GM19035 (cell line): Measurements from ENCODE around the gene HIPK3.
"Not testable (repeated sequence)": the region's sequence is repeated elsewhere in the genome, so short reads cannot be mapped to it uniquely, and the experiment has no call there.

ENCODE experiments used
- ATAC-seq: cut with Tn5 transposase; IDR thresholded peaks from one replicate; pipeline ENCODE4 v1.9.1; 2021; ENCODE audit not compliant: unreplicated experiment

HIPK3 gene

DNA sequence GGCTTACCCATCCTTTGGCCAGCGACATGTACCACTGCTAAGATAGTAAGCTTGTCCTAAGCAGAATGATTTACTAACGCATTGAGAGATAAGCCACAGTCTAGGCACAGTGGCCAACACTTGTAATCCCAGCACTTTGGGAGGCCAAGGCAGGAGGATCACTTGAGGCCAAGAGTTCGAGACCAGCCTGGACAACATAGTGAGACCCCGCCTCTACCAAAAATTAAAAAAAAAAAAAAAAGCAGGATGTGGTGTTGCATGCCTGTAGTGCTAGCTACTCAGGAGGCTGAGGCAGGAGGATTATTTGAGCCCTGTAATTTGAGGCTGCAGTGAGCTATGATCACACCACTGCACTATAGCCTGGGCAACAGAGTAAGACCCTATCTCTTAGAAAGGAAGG is 93.1 kb downstream of the HIPK3 start:
- ATAC-seq, result no peak

DNA sequence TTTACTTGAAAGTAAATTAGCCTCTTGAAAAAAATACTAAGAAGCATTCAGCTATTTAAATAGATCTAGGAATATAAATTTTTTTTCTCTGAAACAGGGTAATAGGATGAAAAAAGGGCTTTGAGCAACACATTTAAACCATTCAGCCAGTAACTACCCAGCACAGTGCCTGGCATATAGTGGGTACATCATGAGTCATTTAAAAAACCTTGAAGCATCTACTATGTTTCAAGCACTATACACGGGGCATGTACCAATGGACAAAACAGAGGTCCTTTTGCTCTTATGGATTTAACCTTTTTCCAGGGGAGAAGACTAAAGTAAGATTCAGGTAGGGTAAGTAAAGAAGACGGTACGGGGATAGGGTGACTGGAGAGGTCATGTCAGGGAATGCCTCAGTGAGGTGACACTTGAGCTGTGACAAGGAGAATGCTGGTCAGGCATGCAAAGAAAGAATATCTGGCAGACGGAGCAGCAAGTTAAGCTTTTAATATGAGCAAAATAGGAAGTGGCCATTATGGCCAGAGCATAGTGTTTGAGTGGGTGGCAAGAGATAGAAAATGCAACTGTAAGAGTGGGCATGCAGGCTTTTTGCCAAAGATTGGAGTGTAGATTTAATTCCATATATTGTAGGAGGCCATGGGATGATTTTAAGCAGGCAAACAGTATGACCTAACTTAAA is 101.1 kb downstream of the HIPK3 start:
- ATAC-seq, result no peak

DNA sequence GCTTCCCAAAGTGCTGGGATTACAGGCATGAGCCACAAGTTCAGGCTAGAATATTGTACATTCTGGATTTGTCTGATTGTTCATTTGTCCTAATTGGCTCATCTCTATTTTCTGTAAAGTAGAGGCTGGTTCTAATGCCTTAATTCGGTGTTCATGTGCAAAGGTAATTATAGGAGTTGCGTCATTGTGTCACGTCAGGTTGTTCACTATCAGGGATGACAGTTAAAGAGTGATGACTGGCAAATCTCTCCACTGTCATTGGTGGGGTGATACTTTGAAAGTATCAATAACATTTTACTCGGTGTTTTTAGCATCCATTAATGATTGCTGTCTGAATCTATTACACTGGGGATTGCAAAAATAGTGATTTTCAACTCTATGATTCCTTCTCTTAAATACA is 103.5 kb downstream of the HIPK3 start:
- ATAC-seq, result no peak

DNA sequence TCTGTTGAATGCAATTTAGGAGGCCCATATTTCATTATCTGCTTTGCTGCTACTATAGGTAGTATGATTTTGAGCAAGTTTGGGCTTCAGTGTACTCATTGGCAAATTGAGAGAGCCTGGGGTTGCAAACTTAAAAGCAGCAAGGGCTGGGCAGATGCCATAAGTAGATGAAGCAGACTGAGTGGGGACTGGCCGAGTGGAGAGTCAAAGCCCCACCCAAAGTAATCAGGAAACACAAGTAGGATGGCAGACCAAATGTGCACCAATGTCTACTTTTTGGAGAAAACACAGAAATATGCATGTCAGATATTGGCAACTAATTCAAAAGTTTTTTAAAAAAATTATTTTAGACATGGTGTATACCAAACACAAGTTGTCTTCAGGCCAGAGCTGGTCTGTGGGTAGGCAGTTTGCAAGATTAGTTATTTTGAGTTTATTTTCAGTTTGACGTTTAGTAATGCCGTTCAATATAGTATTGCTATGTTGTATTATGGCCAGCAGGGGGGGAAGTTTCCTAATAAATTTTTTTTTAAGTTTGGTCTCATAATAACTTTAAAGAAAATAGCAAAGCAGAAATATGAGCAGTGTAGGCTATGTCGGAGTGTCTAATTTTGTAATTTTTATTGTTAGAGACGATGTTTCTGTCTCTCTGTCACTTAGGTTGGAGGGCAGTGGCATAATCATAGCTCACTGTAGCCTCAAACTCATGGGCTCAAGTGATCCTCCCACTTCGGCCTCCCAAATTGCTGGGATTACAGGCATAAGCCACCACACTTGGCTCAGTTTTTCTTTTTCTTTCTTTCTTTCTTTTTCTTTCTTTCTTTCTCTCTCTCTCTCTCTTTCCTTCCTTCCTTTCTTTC is 105.1 kb downstream of the HIPK3 start:
- ATAC-seq, result peak; percentile 52

DNA sequence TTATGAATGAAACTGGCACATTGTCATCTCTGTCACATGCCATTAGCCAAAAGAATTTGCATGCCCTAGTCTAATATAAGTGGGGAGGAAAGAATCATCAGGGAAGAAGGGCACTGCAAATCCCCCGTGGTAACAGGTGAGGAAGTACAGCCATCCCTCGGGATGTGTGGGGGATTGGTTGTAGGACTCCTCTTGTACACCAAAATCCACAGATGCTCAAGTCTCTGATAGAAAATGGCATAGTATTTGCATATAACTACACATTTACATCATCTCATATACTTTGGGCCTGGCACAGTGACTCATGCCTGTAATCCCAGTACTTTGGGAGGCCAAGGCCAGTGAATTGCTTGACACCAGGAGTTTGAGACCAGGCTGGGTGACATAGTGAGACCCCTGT is 109.7 kb downstream of the HIPK3 start:
- ATAC-seq, result no peak

DNA sequence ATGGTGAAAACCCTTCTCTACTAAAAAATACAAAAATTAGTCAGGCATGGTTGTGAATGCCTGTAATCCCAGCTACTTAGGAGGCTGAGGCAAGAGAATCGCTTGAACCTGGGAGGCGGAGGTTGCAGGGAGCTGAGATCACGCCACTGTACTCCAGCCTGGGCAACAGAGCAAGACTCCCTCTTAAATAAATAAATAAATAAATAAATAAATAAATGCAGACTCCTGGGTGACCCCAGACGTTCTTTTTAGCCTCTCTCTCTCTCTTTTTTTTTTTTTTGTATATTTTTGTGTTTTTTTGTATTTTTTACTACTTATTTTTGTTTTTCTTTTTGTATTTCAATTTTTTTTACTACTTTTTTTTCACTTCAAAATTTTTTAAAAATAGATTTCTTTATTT is 111.3 kb downstream of the HIPK3 start:
- not testable (repeated sequence) for ATAC-seq

DNA sequence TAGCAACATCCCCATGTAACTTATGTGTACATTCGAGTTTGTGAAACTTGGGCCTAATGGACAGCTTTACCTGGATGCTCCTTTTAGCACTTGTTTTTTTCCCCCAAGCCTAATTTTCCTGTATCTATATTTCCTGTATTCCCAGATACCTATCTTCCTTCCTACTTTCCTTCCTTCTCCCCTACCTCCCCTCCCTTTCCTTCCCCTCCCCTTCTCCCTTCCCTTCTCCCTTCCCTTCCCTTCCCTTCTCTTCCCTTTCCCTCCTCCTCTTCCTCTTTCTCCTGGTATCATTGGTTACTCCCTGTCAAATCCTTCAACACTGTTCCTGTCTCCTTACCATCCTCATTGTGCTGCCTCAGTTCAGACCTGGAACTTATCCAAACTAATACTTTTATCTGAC is 111.8 kb downstream of the HIPK3 start:
- no peak for ATAC-seq

DNA sequence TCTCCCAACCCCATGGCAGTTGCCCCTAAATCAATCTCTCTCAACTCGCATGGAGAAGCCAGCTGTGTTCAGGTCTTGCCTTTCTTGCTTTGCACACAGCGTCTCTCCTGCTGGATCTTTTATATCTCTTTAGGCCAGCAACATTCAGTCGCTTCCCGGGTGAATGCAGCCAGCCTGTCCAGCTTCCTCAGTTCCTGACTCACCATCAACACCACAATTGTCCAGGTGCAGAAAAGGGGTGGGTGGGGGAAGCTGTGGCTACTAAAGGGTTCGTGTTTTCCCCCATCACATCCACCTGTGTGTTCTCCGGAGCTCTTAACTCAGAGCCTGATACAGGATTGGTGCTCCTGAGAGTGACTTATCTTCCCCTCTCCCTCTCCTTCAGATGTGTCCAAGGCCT is 116.5 kb downstream of the HIPK3 start:
- ATAC-seq, result no peak

DNA sequence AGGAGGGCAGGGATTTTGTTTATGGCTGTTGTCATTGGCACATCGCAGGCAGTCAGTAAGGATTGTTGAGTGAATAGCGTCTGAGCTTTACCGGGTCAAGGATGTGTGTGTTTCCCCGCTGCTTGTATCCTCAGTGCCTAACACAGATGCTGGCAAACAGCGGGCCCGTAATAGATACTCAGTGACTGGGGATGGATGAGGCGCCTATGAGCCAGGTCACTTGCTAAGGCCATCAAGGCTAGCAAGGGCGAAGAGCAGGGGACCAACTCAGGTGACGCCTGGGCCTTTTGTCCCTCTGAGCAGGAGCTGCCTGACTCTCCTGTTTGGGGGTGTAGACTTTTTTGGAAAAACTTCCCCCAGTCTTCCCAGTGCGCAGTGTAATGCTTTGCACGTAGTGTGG is 118.1 kb downstream of the HIPK3 start:
- no peak for ATAC-seq

DNA sequence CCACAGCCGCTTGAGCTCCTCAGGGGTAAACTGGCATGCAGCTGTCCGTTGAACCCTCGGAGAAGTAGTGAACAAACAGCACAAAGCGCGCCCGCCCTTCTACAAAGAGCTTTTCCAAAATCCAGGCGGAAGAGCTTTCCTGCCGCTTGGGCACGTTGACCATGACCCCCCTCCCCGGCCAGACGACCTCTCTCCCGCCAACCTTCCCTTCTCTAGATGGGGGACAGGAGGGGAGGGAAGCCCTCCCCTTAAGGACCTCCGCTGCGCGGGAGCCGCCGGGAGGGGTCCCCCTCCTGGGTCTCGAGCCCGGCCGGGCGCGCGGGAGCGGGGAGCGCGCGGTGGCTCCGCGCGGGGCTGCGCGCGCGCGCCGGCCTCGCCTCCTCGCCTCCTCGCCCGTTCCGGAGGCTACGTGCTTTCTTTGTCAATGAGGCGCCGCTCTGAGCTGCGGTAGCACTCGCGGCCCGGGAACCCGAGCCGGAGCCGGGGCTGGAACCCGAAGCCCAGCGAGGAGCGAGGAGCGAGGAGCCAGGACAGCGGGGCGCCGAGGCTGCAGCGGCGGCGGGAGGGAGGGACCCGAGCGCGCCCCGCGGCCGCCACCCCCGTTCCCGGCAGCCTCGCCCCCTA is 118.6 kb downstream of the HIPK3 start, which contains the start of gene KIAA1549L:
Gene KIAA1549L, plus strand, starts transcription at position 421 of the 624 bp plus-strand sequence.
- ATAC-seq, result no peak

DNA sequence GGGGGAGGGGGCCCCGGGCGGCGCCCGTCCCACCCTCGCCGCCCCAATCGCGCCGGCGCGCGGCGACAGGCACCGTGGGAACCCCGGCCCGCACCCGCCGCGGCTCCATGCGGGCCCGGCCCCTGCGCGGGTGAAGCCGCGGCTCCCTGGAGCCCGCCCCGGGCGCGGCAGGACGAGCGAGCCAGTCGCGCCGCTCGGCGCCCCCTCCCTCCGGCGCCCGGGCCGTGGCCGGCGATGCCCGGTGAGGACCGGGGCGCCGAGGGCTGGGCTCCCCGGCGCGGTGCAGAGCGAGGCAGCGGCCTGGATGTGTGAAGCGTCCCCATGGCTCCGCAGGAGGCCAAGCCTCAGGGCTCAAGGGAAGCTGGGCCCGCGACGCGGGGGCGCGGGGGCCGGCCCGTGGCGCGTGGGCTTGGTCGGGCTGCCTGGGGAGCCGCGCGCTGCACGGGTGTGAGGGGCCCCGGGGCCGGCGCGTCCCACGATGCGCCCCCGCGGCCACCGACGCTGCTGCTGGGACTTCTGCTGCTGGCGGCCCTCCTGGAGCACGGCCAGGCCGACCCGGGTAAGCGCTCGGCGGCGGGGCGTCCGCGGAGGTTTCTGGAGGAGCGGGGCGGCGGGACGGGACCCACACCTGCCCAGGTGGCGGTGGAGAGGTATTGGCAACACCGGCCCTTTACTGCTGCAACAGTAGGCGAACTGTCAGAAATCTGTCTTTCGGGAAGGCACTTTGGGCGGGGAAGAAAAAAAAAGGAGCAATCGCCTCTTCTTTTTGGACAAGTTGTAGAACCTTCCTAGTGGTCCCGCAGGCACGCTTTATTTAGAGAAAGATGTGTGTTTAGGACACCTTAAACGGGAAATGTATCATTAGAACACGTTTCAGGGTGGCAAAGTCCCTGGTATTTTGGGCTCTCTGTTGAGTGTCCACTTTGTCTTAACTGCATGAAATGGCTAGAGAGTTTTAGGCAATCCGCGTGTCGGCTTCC is 119.4 kb downstream of the HIPK3 start:
- ATAC-seq, result no peak

DNA sequence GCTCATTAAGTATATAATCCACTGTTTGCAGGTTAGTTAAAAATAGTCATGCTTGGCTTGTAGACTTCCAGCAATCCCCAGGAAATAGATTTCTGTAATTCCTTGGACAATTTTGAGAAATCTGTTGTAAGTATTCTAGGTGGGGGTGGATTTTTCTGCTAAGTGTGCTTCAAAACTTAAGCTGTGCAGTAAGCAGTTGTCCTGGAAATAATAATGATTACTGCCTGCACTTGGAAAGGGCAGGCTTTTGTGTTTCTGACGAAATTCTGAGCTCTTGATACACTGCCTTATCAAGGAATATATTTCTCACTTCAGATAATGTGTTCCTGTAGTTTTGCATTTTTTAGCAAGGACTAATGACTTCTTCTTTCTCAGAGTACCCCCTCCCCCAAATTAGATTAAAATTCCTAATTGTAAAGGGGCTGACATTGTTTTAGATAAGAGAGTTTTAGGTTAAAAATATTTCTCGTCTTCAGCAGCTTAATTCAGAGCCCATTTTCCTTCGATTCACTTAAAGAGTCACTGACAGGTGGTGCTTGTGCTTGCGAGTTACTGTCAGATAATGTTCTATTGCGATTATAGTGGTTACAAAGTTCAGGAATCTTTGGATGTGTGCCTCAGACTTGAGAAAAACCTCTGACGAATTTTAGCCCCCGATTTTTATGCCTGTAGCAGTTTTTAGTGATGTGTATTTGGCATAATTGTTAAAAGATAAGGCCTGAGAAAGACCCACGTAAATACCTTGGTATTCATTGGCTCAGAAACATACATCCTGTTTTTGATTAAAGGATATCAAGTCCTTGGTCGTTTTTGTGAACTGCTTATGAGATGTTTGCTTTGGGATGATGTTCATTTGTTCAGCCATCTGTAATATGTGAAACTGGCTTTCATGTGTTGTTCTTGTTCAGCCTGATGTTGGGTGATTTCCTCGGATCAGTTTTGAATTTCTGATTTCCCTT is 120.5 kb downstream of the HIPK3 start:
- no peak for ATAC-seq

DNA sequence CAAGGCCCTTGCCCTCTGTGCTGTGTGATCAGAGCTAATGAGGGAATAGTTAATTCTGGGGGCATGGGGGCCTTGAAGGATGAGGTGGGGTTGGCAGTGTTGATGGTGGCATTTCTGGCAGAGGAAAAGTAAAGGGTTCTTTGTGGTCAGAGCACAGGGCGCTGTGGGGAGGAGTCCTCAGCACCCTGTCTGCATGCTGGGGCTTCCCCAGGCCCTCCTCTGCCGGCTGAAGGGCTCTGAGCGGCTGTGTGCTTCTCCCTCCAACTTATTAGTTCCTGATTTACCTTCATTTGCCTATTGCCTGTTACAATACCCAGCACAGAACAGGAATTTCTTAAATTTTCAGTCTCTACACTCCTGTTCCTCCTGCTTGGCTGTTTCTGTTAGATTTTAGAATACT is 122.8 kb downstream of the HIPK3 start:
- no peak for ATAC-seq

DNA sequence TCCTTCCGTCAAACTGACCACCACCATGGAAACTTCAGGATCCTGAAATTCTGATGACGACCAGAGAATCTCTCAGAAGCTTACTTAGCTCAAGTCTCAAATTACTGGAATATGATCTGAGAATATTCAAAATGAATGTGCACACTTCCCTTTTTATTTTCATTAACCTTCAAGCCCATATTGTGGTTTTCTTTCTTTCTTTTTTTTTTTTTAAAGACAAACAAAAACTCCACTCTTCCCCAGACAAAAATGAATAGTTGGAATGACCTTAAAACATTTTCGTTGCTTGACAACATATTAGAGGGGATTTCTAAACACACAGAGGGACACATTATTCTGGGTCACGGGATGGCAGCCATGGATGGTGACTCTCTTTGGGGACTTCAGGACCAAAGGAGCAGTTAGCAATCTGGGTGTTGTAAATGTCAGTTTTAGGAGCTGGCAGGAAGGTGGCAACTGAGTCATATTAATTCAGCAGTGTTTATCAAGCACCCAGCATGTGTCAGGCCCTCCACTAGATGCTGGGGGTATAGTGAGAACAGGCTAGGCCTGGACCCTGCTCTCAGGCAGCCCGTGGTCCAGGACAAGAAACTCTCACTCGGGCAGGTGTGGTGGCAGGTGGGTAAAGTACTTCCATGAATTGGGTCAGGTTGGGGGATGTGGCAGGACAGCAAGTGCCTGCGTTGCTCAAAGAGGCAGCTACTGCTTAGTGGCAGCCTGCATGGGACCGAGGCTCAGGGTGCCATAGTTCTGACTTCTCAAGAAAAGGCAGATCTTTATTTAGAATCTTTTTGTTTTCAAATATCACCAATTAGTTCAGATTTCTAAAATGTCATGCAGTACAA is 126.1 kb downstream of the HIPK3 start:
- ATAC-seq, result no peak

DNA sequence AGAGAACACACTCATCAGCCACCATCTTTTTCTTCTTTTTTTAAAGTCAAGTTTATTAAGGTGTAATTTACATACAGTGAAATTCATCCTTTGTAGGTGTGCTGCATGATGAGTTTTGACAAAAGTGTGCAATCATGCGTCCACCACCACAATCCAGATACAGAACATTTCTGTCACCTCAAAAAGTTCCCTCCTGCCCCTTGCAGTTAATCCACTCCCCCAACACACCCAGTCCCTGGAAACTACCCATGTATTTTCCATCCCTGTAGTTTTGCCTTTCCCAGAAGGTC is 126.7 kb downstream of the HIPK3 start:
- ATAC-seq, result no peak

DNA sequence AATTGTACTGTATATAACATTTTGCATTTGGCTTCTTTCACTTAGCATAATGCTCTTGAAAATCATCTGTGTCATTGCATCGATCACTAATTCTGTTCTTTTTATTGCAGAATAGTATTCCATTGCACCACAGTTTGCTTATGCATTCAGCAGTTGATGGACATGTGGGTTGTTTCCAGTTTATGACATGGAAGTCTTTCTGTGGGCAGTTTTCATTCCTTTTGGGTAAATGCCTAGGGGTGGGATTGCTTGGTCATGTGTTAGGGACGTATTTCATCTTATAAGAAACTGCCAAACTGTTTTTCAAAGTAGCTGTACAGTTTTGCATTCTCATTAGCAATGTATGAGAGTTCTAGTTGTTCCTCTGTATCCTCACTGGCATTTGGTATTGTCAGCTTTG is 127.0 kb downstream of the HIPK3 start:
- ATAC-seq, result no peak

DNA sequence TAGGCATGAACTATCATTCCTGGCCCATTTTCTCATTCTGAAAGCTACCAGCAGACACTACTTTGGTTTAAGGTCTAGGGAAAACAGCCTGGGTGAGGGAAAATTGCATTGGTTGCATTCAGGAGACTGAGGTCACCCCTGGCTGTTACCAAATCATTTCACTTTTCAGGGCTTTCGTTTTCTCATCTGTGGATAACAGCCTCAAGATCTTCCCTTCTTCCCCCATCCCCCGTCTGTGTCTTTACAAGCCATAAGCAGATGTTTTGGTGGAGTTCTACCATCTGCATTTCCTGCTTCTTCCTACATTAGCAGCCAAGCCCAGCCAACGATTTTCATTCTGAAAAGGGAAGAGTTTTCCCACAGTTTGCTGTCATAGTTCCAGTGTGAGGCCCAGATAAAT is 130.4 kb downstream of the HIPK3 start:
- no peak for ATAC-seq

DNA sequence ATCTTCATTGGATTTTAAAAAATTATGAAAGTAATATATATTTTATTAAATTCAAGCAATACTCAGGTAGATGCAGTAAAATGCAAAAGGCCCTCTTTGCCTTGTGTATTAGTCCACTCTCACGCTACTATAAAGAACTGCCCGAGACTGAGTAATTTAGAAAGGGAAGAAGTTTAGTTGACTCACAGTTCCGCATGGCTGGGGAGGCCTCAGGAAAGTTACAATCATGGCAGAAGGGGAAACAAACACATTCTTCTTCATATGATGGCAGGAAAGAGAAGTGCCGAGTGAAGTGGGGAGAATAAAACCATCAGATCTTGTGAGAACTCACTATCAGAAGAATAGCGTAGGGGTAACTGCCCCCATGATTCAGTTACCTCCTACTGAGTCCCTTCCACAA is 130.8 kb downstream of the HIPK3 start:
- peak; percentile 54 for ATAC-seq
